ENCODE results near the gene ITGA6.

DNA sequence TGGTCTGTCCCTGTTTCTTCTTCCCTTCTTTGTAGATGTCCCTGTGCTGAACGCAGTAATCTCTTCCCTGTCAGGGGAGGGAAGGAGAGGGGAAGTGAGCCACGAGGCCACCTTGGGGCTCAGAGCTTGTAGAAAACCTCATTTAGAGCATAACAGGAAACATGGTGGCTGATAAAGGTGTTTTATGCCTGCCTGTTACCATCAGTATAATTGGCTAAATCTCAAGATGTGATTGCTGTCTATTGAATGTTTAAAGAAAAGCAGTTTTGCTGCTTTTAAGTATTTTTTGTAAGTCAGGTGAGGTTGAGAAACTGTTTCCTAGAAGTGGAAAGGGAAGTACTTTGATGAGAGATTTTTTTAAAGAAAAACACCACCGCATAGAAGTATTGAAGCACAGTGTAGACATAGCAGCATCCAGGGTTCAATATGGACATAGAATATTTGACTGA is 68.8 kb downstream of the ITGA6 start:
- TF ChIP-seq, protein P1, sequence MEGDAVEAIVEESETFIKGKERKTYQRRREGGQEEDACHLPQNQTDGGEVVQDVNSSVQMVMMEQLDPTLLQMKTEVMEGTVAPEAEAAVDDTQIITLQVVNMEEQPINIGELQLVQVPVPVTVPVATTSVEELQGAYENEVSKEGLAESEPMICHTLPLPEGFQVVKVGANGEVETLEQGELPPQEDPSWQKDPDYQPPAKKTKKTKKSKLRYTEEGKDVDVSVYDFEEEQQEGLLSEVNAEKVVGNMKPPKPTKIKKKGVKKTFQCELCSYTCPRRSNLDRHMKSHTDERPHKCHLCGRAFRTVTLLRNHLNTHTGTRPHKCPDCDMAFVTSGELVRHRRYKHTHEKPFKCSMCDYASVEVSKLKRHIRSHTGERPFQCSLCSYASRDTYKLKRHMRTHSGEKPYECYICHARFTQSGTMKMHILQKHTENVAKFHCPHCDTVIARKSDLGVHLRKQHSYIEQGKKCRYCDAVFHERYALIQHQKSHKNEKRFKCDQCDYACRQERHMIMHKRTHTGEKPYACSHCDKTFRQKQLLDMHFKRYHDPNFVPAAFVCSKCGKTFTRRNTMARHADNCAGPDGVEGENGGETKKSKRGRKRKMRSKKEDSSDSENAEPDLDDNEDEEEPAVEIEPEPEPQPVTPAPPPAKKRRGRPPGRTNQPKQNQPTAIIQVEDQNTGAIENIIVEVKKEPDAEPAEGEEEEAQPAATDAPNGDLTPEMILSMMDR (tag by site-specific recombination; IDR thresholded peaks at IDR 0.05) = no peak
- TF ChIP-seq ZNF311 (tag by site-specific recombination; IDR thresholded peaks at IDR 0.05; ENCODE audit: borderline replicate concordance) (no peak), YY1 (tag by site-specific recombination; IDR thresholded peaks at IDR 0.05) (no peak)
- TF ChIP-seq, protein P2, sequence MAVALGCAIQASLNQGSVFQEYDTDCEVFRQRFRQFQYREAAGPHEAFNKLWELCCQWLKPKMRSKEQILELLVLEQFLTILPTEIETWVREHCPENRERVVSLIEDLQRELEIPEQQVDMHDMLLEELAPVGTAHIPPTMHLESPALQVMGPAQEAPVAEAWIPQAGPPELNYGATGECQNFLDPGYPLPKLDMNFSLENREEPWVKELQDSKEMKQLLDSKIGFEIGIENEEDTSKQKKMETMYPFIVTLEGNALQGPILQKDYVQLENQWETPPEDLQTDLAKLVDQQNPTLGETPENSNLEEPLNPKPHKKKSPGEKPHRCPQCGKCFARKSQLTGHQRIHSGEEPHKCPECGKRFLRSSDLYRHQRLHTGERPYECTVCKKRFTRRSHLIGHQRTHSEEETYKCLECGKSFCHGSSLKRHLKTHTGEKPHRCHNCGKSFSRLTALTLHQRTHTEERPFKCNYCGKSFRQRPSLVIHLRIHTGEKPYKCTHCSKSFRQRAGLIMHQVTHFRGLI (tag by site-specific recombination; IDR thresholded peaks at IDR 0.05) = no peak

Measured in HEK293 (cell line).